OCI-LY3 (cell line): ENCODE results near the gene KIAA0513.

Experiments
- H2AFZ ChIP-seq: fragments of 200-600, 300-600 bp; shearing (Covaris generic); 2 replicates; pipeline ENCODE4 v1.6.0; 2014; ENCODE audit warnings: antibody characterized with exemption, low read depth, low read length
- H3K27ac ChIP-seq: fragments of 200-600, 300-600 bp; sonication (generic); 2 replicates; pipeline ENCODE4 v1.5.1; 2014; ENCODE audit warnings: mild to moderate bottlenecking, low read length, moderate library complexity, mixed read lengths
- H3K27me3 ChIP-seq: fragments of 200-600, 300-600 bp; sonication (generic); 2 replicates; pipeline ENCODE4 v1.6.1; 2014; ENCODE audit warnings: low read depth, low read length, mixed read lengths
- H3K36me3 ChIP-seq: fragments of 200-600, 300-600 bp; sonication (generic); replicated peaks from 2 replicates; pipeline ENCODE3; 2014; ENCODE audit warnings: low read depth, low read length, mixed read lengths
- H3K4me1 ChIP-seq: fragments of 300-600, 200-600 bp; sonication (generic); 2 replicates; pipeline ENCODE4 v1.6.1; 2014; ENCODE audit warnings: low read length, mixed read lengths
- H3K4me2 ChIP-seq: fragments of 200-600, 300-600 bp; sonication (generic); 2 replicates; pipeline ENCODE4 v1.6.1; 2014; ENCODE audit warnings: low read length, mixed read lengths
- H3K4me3 ChIP-seq: fragments of 300-600, 200-600 bp; sonication (generic); 2 replicates; pipeline ENCODE4 v1.5.1; 2014; ENCODE audit warnings: antibody characterized with exemption, mild to moderate bottlenecking, low read length, moderate library complexity
- H3K79me2 ChIP-seq: fragments of 300-600, 200-600 bp; shearing (Covaris generic); 2 replicates; pipeline ENCODE4 v1.6.1; 2014; ENCODE audit warnings: mild to moderate bottlenecking, low read length, mixed read lengths
- H3K9ac ChIP-seq: fragments of 300-600, 200-600 bp; shearing (Covaris generic); 2 replicates; pipeline ENCODE4 v1.6.0; 2014; ENCODE audit warnings: mild to moderate bottlenecking, low read length, moderate library complexity
- H3K9me3 ChIP-seq: fragments of 200-600, 300-600 bp; shearing (Covaris generic); 2 replicates; pipeline ENCODE4 v1.6.1; 2014; ENCODE audit warnings: low read length, mixed read lengths; ENCODE audit not compliant: insufficient read depth
- H4K20me1 ChIP-seq: fragments of 200-600, 300-600 bp; sonication (generic); 2 replicates; pipeline ENCODE4 v1.6.1; 2016; ENCODE audit warnings: low read length, mixed read lengths; ENCODE audit not compliant: insufficient read depth
- CTCF ChIP-seq: fragments of 200-600, 300-600 bp; sonication (generic); IDR thresholded peaks from 2 replicates; pipeline ENCODE4 v1.5.1; 2014; ENCODE audit warnings: antibody characterized with exemption, low read length, low read depth
- EZH2phosphoT487 ChIP-seq: fragments of 200-600 bp; shearing (Covaris generic); IDR thresholded peaks from 2 replicates; pipeline ENCODE4 v1.6.1; 2018; ENCODE audit warnings: antibody characterized with exemption, mixed run types, low read depth

The KIAA0513 gene

GRCh38 chr16:84990782-84991181, 36.8 kb upstream of the KIAA0513 start:
- H3K36me3 ChIP-seq, result peaks cover 29% of the 10 kb centered on the region
- no peak overlapping the region for H3K4me2 ChIP-seq
- H3K27me3 ChIP-seq, result no peaks in the 10 kb centered on the region
- peaks cover 13% of the 10 kb centered on the region for H3K79me2 ChIP-seq
- H3K9ac ChIP-seq, result no peak overlapping the region
- H3K27ac ChIP-seq, result no peak overlapping the region
- H3K4me3 ChIP-seq, result no peak overlapping the region
- TF ChIP-seq CTCF (no peak), EZH2phosphoT487 (no peak)
- H3K9me3 ChIP-seq, result no peaks in the 10 kb centered on the region
- no peak overlapping the region for H2AFZ ChIP-seq
- H3K4me1 ChIP-seq, result peaks cover 4% of the 10 kb centered on the region; the same call in 1 of the 2 replicates
- H4K20me1 ChIP-seq, result no peaks in the 10 kb centered on the region; the same call in 1 of the 2 replicates

GRCh38 chr16:84992717-84993075, 34.9 kb upstream of the KIAA0513 start:
- no peak overlapping the region for H3K27ac ChIP-seq
- H3K4me3 ChIP-seq, result no peak overlapping the region
- no peak for TF ChIP-seq EZH2phosphoT487
- TF ChIP-seq CTCF, result no peak
- H3K4me2 ChIP-seq, result no peak overlapping the region
- peaks cover 8% of the 10 kb centered on the region; the same call in 1 of the 2 replicates for H3K4me1 ChIP-seq
- H2AFZ ChIP-seq, result no peak overlapping the region
- peaks cover 16% of the 10 kb centered on the region for H3K79me2 ChIP-seq
- H3K9me3 ChIP-seq, result no peaks in the 10 kb centered on the region
- no peaks in the 10 kb centered on the region for H4K20me1 ChIP-seq
- peaks cover 27% of the 10 kb centered on the region for H3K36me3 ChIP-seq
- no peaks in the 10 kb centered on the region for H3K27me3 ChIP-seq
- H3K9ac ChIP-seq, result no peak overlapping the region

- Histone ChIP-seq H3K4me3 (no peak overlapping the region), H3K27ac (no peak overlapping the region), H3K9me3 (no peaks in the 10 kb centered on the region), H2AFZ (no peak overlapping the region), H3K4me2 (no peak overlapping the region), H3K4me1 (peaks cover 8% of the 10 kb centered on the region; the same call in 1 of the 2 replicates), H3K36me3 (peaks cover 27% of the 10 kb centered on the region), H4K20me1 (no peaks in the 10 kb centered on the region), H3K27me3 (no peaks in the 10 kb centered on the region), H3K79me2 (peaks cover 27% of the 10 kb centered on the region), H3K9ac (no peak overlapping the region)
- TF ChIP-seq CTCF (no peak), EZH2phosphoT487 (no peak)
Observed at GRCh38 chr16:84993926-84994325, 33.7 kb upstream of the KIAA0513 start.

- H3K36me3 ChIP-seq, result peaks cover 22% of the 10 kb centered on the region
- no peak overlapping the region for H3K9ac ChIP-seq
- no peak for TF ChIP-seq CTCF
- no peak for TF ChIP-seq EZH2phosphoT487
- no peaks in the 10 kb centered on the region for H3K27me3 ChIP-seq
- no peak overlapping the region for H3K27ac ChIP-seq
- no peak overlapping the region for H3K4me3 ChIP-seq
- peaks cover 44% of the 10 kb centered on the region for H3K79me2 ChIP-seq
- no peak overlapping the region for H3K4me2 ChIP-seq
- no peaks in the 10 kb centered on the region for H3K9me3 ChIP-seq
- no peak overlapping the region for H2AFZ ChIP-seq
- 0 out of 2 replicates have a peak, but pooled peaks cover 11% of the 10 kb centered on the region for H4K20me1 ChIP-seq
- H3K4me1 ChIP-seq, result peaks cover 8% of the 10 kb centered on the region; the same call in 1 of the 2 replicates
Observed at GRCh38 chr16:84995663-84996062, 31.9 kb upstream of the KIAA0513 start.
